SK-MEL-5 (cell line): ENCODE data around the gene FSD2. TPM values are rescaled to one million over a fixed set of nuclear protein-coding genes. Genes with fewer than 3 reads are reported as not detected.
"Not testable (repeated sequence)": the region's sequence is repeated elsewhere in the genome, so short reads cannot be mapped to it uniquely, and the experiment has no call there.

Experiments
- DNase-seq: peaks from one replicate; pipeline ENCODE4 v3.0.0-alpha.2; 2016; ENCODE audit warnings: low read depth, low spot score
- in situ Hi-C: cut with HindIII; loops from 2 replicates; pipeline ENCODE4 v1.10.0; 2016; ENCODE audit warnings: low sequenced_read_pairs, high pct_unique_total_duplicates, low pct_unique_long_range_greater_than_20kb
- total RNA-seq: library from RNA; depleted of rRNA; stranded (reverse); fragments of >200 nt; shearing (Covaris generic); gene quantifications from 2 replicates; pipeline ENCODE4 v1.2.3, GENCODE V29; 2014; rRNA removed

FSD2 gene
- total RNA-seq, 1 experiment from 2014 or later: not detected

- DNase-seq: no peak
- in situ Hi-C loops: no loop called here
Observed at GRCh38 chr15:82712036-82712435, 93.8 kb downstream of the FSD2 start.

- no peak for DNase-seq
- in situ Hi-C loops: no loop called here
Observed at GRCh38 chr15:82710926-82711490, 94.9 kb downstream of the FSD2 start.

- in situ Hi-C loops: no loop called here
- no peak for DNase-seq
Observed at GRCh38 chr15:82710208-82710555, 95.7 kb downstream of the FSD2 start.

GRCh38 chr15:82709421-82710207, 96.3 kb downstream of the FSD2 start, which contains the start of gene AP3B2:
Gene AP3B2 (minus strand): TSS chr15:82709875. CDS start chr15:82709706, 169 bp downstream.
- in situ Hi-C loops: no loop called here
- DNase-seq: peak; percentile 68

GRCh38 chr15:82709081-82709420, 96.8 kb downstream of the FSD2 start:
- in situ Hi-C loops: no loop called here
- no peak for DNase-seq

GRCh38 chr15:82705856-82706255, 100.0 kb downstream of the FSD2 start:
- in situ Hi-C loops, DNase-seq: not testable (repeated sequence)

Other genes with a start within 250 kb of the FSD2 start
- 14.1 and 19.1 TPM in 2 replicates for gene CPEB1, start 158.7 kb downstream of the FSD2 start, total RNA-seq
- 0.74 and 1.5 TPM in 2 replicates for gene AP3B2, start 96.2 kb downstream of the FSD2 start, total RNA-seq
- 2.7 and 3.0 TPM in 2 replicates for gene WHAMM, start 3.6 kb upstream of the FSD2 start, total RNA-seq
- 8.8 and 13.4 TPM in 2 replicates for gene HOMER2, start 146.7 kb upstream of the FSD2 start, total RNA-seq
- gene RAMAC, start 180.1 kb upstream of the FSD2 start, total RNA-seq: 46.5 and 47.2 TPM in 2 replicates
- 25.3 and 26.6 TPM in 2 replicates for gene C15orf40, start 205.6 kb upstream of the FSD2 start, total RNA-seq